HCT116 (cell line): ENCODE data around the gene NOXA1. TPM values are rescaled to one million over a fixed set of nuclear protein-coding genes. Genes with fewer than 3 reads are reported as not detected.

ENCODE experiments used
- ATAC-seq: fragments of 200-7000 bp; cut with Tn5 transposase; 2 replicates; pipeline ENCODE4 v1.9.1; 2020; ENCODE audit warnings: mild to moderate bottlenecking, moderate library complexity
- BruUV-seq: library from RNA; stranded (reverse); fragments of 400-500 nt; replicated peaks from 2 replicates; lab custom pipeline; 2021; lab: Mats Ljungman, UMichigan
- CTCF ChIA-PET: fragments of 300-600 bp; sonication (Branson Sonifier 250); formaldehyde crosslinking; loops from one replicate; lab custom pipeline; 2021; ENCODE audit warnings: antibody characterized with exemption; lab: Charles Lee
- POLR2A ChIA-PET: fragments of 300-600, 350-600 bp; sonication (Branson Sonifier 250); formaldehyde crosslinking; loops from one replicate; lab custom pipeline; 2021; ENCODE audit warnings: antibody characterized with exemption; lab: Charles Lee
- RAD21 ChIA-PET, 2 experiments: fragments of 300-600 bp; sonication (Branson Sonifier 250); formaldehyde crosslinking; loops; one replicate each; lab custom pipeline; 2023; ENCODE audit warnings: low total read pairs in 2 of 2; ENCODE audit not compliant: uncharacterized antibody in 2 of 2, unreplicated experiment in 2 of 2, low non-redundant PET in 1 of 2; lab: Charles Lee
- DNase-seq: peaks from one replicate; pipeline ENCODE4 v3.0.0-alpha.2; 2010; ENCODE audit warnings: low read depth, low spot score
- H2AFZ ChIP-seq: fragments of 200-600 bp; shearing (Covaris generic), sonication (generic); 2 replicates; pipeline ENCODE4 v1.6.1; 2017; ENCODE audit warnings: low read depth, mixed run types, mixed read lengths, antibody characterized with exemption, low read length; ENCODE audit not compliant: poor library complexity, severe bottlenecking
- H3K27ac ChIP-seq: 2 replicates; pipeline ENCODE4 v1.5.1; 2012; ENCODE audit warnings: low read depth, low read length
- H3K27me3 ChIP-seq: fragments of 200-600 bp; sonication (generic); 2 replicates; pipeline ENCODE4 v1.6.1; 2016; ENCODE audit warnings: mixed run types, low read length, mixed read lengths; ENCODE audit not compliant: insufficient read depth
- H3K36me3 ChIP-seq, 2 experiments: fragments of 200-500 bp in 1 of 2; fragments of 200-600 bp in 1 of 2; sonication (Bioruptor generic) in 1 of 2; sonication (generic) in 1 of 2; 2 replicates each; pipeline versions ENCODE4 v1.5.1 to v1.6.1; 2014 to 2016; ENCODE audit warnings: low read length in 2 of 2, inconsistent platforms in 1 of 2, mixed read lengths in 1 of 2, mixed run types in 1 of 2; ENCODE audit not compliant: insufficient read depth in 2 of 2, control insufficient read depth in 1 of 2
- H3K4me1 ChIP-seq, 2 experiments: fragments of 200-600 bp in 1 of 2; sonication (generic) in 1 of 2; 2 replicates each; pipeline versions ENCODE4 v1.5.1 to v1.6.1; 2012 to 2017; ENCODE audit warnings: low read length in 2 of 2, inconsistent platforms in 1 of 2, mild to moderate bottlenecking in 1 of 2, mixed read lengths in 1 of 2, mixed run types in 1 of 2, moderate library complexity in 1 of 2; ENCODE audit not compliant: insufficient read depth in 2 of 2, control insufficient read depth in 1 of 2
- H3K4me2 ChIP-seq: fragments of 200-600 bp; sonication (generic); 2 replicates; pipeline ENCODE4 v1.6.1; 2017; ENCODE audit warnings: mixed run types, low read length, mixed read lengths
- H3K4me3 ChIP-seq, 2 experiments: fragments of 200-600 bp in 1 of 2; sonication (generic) in 1 of 2; replicated peaks in 1 of 2; 2 replicates each; pipeline ENCODE4 v1.5.1; 2011 to 2016; ENCODE audit warnings: low read length in 2 of 2, control low read depth in 1 of 2, low read depth in 1 of 2, mild to moderate bottlenecking in 1 of 2, mixed read lengths in 1 of 2, mixed run types in 1 of 2
- H3K79me2 ChIP-seq: fragments of 200-600 bp; sonication (generic); 2 replicates; pipeline ENCODE4 v1.6.1; 2017; ENCODE audit warnings: mild to moderate bottlenecking, mixed run types, low read length, moderate library complexity, mixed read lengths; ENCODE audit not compliant: insufficient read depth
- H3K9ac ChIP-seq: fragments of 200-600 bp; sonication (generic); 2 replicates; pipeline ENCODE4 v1.6.1; 2016; ENCODE audit warnings: low read length, mixed read lengths
- H3K9me2 ChIP-seq: fragments of 200-600 bp; sonication (generic), shearing (Covaris generic); 2 replicates; pipeline ENCODE4 v1.6.1; 2017; ENCODE audit warnings: mixed run types, mild to moderate bottlenecking, moderate library complexity; ENCODE audit not compliant: insufficient read depth
- H3K9me3 ChIP-seq, 2 experiments: fragments of 200-500 bp in 1 of 2; fragments of 200-600 bp in 1 of 2; sonication (Bioruptor generic) in 1 of 2; sonication (generic) in 1 of 2; 2 replicates each; pipeline ENCODE4 v1.6.1; 2014 to 2017; ENCODE audit warnings: low read length in 2 of 2, mixed read lengths in 2 of 2, inconsistent platforms in 1 of 2, low read depth in 1 of 2, mild to moderate bottlenecking in 1 of 2, mixed run types in 1 of 2, moderate library complexity in 1 of 2; ENCODE audit not compliant: control insufficient read depth in 1 of 2, insufficient read depth in 1 of 2
- H4K20me1 ChIP-seq: fragments of 200-600 bp; sonication (generic), shearing (Covaris generic); 2 replicates; pipeline ENCODE4 v1.6.1; 2017; ENCODE audit warnings: mixed run types, mild to moderate bottlenecking, moderate library complexity; ENCODE audit not compliant: insufficient read depth
- CBX3 ChIP-seq: IDR thresholded peaks from 2 replicates; pipeline ENCODE4 v1.6.1; 2012; ENCODE audit warnings: low read depth
- CTCF ChIP-seq, 3 experiments: fragments of 200-600 bp in 1 of 3; sonication (generic) in 1 of 3; IDR thresholded peaks in 2 of 3; conservative IDR thresholded peaks in 1 of 3; 2 replicates each; pipeline ENCODE4 v1.5.1; 2012 to 2017; ENCODE audit warnings: low read depth in 2 of 3, low read length in 2 of 3, antibody characterized with exemption in 1 of 3, borderline replicate concordance in 1 of 3, control low read depth in 1 of 3, mild to moderate bottlenecking in 1 of 3, mixed read lengths in 1 of 3, mixed run types in 1 of 3, moderate library complexity in 1 of 3; ENCODE audit not compliant: insufficient read depth in 1 of 3
- EGR1 ChIP-seq: IDR thresholded peaks from 2 replicates; pipeline ENCODE4 v1.6.1; 2012; ENCODE audit warnings: low read depth
- ELF1 ChIP-seq: IDR thresholded peaks from 2 replicates; pipeline ENCODE4 v1.6.1; 2012; ENCODE audit warnings: low read depth, borderline replicate concordance
- EZH2 ChIP-seq: fragments of 200-600 bp; sonication (generic); IDR thresholded peaks from 2 replicates; pipeline ENCODE4 v1.6.1; 2017; ENCODE audit warnings: antibody characterized with exemption, mixed run types
- EZH2phosphoT487 ChIP-seq: fragments of 200-600 bp; IDR thresholded peaks from 2 replicates; pipeline ENCODE4 v1.6.1; 2018; ENCODE audit warnings: antibody characterized with exemption, borderline replicate concordance
- FOSL1 ChIP-seq: IDR thresholded peaks from 2 replicates; pipeline ENCODE4 v1.6.1; 2012; ENCODE audit warnings: low read depth
- JUND ChIP-seq: IDR thresholded peaks from 2 replicates; pipeline ENCODE4 v1.6.1; 2012
- MAX ChIP-seq: IDR thresholded peaks from 2 replicates; pipeline ENCODE4 v1.6.1; 2012
- POLR2A ChIP-seq: IDR thresholded peaks from 2 replicates; pipeline ENCODE4 v1.7.0; 2011; ENCODE audit warnings: borderline replicate concordance; ENCODE audit not compliant: insufficient read depth, insufficient read length; ENCODE audit errors: extremely low read depth
- POLR2AphosphoS5 ChIP-seq: IDR thresholded peaks from 2 replicates; pipeline ENCODE4 v1.6.1; 2011; ENCODE audit warnings: mild to moderate bottlenecking, low read depth, low read length, moderate library complexity
- REST ChIP-seq: IDR thresholded peaks from 2 replicates; pipeline ENCODE4 v1.6.1; 2012; ENCODE audit warnings: low read depth
- SIN3A ChIP-seq: IDR thresholded peaks from 2 replicates; pipeline ENCODE4 v1.6.1; 2012; ENCODE audit warnings: low read depth
- SP1 ChIP-seq: IDR thresholded peaks from 2 replicates; pipeline ENCODE4 v1.6.1; 2012; ENCODE audit warnings: low read depth
- SRF ChIP-seq: IDR thresholded peaks from 2 replicates; pipeline ENCODE4 v1.6.1; 2012; ENCODE audit warnings: low read depth
- TCF7L2 ChIP-seq: IDR thresholded peaks from 2 replicates; pipeline ENCODE4 v1.7.0; 2011; ENCODE audit warnings: borderline replicate concordance, inconsistent platforms; ENCODE audit not compliant: insufficient read depth, insufficient read length; ENCODE audit errors: extremely low read depth
- ZFX ChIP-seq: fragments of 450-650 bp; IDR thresholded peaks from 2 replicates; pipeline ENCODE4 v1.6.1; 2017
- ZNF274 ChIP-seq: fragments of 200-500 bp; sonication (Bioruptor generic); IDR thresholded peaks from 2 replicates; pipeline ENCODE4 v1.6.1; 2014; ENCODE audit warnings: mild to moderate bottlenecking, low read depth, low read length, inconsistent platforms
- intact Hi-C: fragments of 100-400 bp; cut with micrococcal nuclease; formaldehyde crosslinking; loops from 2 replicates; pipeline ENCODE4 v1.10.0; 2022
- total RNA-seq: library from RNA; stranded (reverse); gene quantifications from one replicate; pipeline ENCODE4 v1.2.1, GENCODE V29; 2021; ENCODE audit not compliant: unreplicated experiment
- TF ChIP-seq, protein P1 (sequence below): IDR thresholded peaks from 2 replicates; pipeline ENCODE4 v1.6.1; 2012

Gene NOXA1
- total RNA-seq, 1 experiment from 2014 or later: 13.2 TPM

DNA sequence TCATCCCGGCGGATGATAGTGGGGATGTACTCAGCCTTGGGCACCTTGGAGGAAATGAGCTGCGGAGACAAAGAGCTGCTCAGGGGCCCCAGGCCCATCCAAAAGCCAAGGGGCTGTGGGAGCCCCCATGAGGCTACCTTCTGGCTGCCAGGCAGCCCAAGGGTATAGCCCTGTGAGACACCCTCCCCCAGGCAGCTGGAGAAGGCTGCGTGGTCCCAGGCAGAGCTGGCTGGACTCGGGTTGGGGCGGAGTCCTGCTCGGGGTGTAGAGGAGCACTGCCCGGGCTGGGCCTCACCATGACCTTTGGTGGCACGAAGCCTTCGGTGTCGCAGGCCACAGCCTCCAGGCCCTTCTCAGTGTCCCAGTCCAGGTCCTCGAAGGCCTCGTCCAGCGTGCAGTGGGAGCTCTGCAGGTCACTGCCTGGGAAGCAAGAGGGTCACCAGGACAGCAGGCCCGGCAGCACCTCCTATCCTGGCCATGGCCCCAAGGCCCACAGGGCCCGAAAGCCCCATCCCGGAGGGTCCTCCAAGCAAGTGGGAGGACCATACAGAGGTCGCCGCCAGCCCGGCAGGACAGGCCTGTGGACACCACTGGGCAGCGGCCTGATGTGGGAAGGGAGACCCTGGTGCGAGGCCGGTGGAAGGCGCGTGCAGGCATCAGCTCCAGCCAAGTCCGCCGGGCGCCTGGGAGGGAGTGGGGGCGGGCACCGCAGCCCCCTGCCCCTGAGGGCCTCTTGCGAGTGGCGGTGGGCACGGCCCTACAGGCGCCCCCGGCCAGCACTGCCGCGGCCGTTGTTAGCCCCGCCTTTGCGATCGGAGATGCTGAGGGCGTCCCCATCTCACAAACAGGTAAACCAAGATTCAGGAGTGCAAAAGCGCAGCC lies 29.8 kb downstream of the NOXA1 start:
- POLR2A ChIA-PET: no interaction called here
- intact Hi-C loops: no loop called here
- H4K20me1 ChIP-seq: peaks cover 4% of the 10 kb centered on the region; the same call in 1 of the 2 replicates
- H3K4me3 ChIP-seq: no peak overlapping the region
- no peaks in the 10 kb centered on the region for H3K9me2 ChIP-seq
- no peaks in the 10 kb centered on the region for H3K9me3 ChIP-seq
- H3K4me1 ChIP-seq: peaks cover 14 to 42% of the 10 kb centered on the region in 2 experiments
- no peak for ATAC-seq
- no peak overlapping the region for H3K9ac ChIP-seq
- CTCF ChIA-PET: no interaction called here
- no peak overlapping the region for H2AFZ ChIP-seq
- H3K4me2 ChIP-seq: peak overlapping the region; percentile 45; the same call in 1 of the 2 replicates
- H3K27ac ChIP-seq: peak overlapping the region; percentile 11; the same call in 1 of the 2 replicates
- no peaks in the 10 kb centered on the region for H3K27me3 ChIP-seq
- no TSS peak for BruUV-seq
- RAD21 ChIA-PET: no interaction called here
- H3K36me3 ChIP-seq: peaks cover 17 to 52% of the 10 kb centered on the region in 2 experiments; a peak in 3 of 4 replicates
- H3K79me2 ChIP-seq: peaks cover 38% of the 10 kb centered on the region
- DNase-seq: no peak
- TF ChIP-seq, protein P1, sequence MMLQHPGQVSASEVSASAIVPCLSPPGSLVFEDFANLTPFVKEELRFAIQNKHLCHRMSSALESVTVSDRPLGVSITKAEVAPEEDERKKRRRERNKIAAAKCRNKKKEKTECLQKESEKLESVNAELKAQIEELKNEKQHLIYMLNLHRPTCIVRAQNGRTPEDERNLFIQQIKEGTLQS: no peak
- TF ChIP-seq MAX (no peak), ZFX (no peak), FOSL1 (no peak), JUND (no peak), CTCF (IDR thresholded peaks at IDR 0.05 in 2 of 3, conservative IDR thresholded peaks at IDR 0.05 in 1 of 3; ENCODE audit: borderline replicate concordance in 1 of 3, insufficient read depth in 1 of 3, low read depth in 2 of 3, low read length in 2 of 3) (no peak), TCF7L2 (no peak), EZH2phosphoT487 (no peak), SIN3A (no peak), POLR2A (no peak), EGR1 (no peak), SRF (no peak), POLR2AphosphoS5 (no peak), EZH2 (no peak), CBX3 (no peak), REST (no peak), SP1 (no peak), ELF1 (no peak), ZNF274 (no peak)
